ENCODE measurements around the gene CNOT4. TPM values are rescaled to one million over a fixed set of nuclear protein-coding genes. Genes with fewer than 3 reads are reported as not detected.

The CNOT4 gene
- total and polyA plus RNA-seq, 10 of the 15 experiments (the other 5 are each of a cell fraction or from before 2014, with no cell fraction given): 9.4 to 29.6 (median 16.6) TPM

- POLR2A ChIA-PET: no interaction called here
- intact Hi-C loops (cut with micrococcal nuclease; ENCODE audit: unreplicated experiment): no loop called here
- H2AFZ ChIP-seq (ENCODE audit: control insufficient read depth, low read depth, low read length): no peak overlapping the region
- no peak overlapping the region for H3K9ac ChIP-seq (ENCODE audit: control insufficient read depth, insufficient read depth, low read length)
- BruUV-seq (replicated peaks): no TSS peak
- no peaks in the 10 kb centered on the region for H3K79me2 ChIP-seq (ENCODE audit: control insufficient read depth, insufficient read depth, low read length)
- SMC1A ChIA-PET (ENCODE audit: uncharacterized antibody, unreplicated experiment): interaction anchor here (0.6 to 0.8 kb wide), 2 partner anchors 10 to 1719 kb away, joined by 3 read pairs; no protein-coding TSS in a partner anchor
- H3K27me3 ChIP-seq (replicated peaks in 1 of 2; ENCODE audit: control insufficient read depth in 2 of 2, insufficient read depth in 2 of 2, low read length in 1 of 2): no peaks in the 10 kb centered on the region
- CTCF ChIA-PET: interaction anchor here (0.6 to 2.5 kb wide), 4 partner anchors 21 to 126 kb away, joined by 3 to 9 read pairs (median 4); no protein-coding TSS in a partner anchor
- no peaks in the 10 kb centered on the region for H4K20me1 ChIP-seq (ENCODE audit: control insufficient read depth, insufficient read depth)
- DNase-seq (ENCODE audit: low read depth, low spot score) (no peak), ATAC-seq (no peak), FAIRE-seq (no peak)
- no peaks in the 10 kb centered on the region for H3K9me3 ChIP-seq (replicated peaks; ENCODE audit: control insufficient read depth, insufficient read depth, low read length)
- no peak overlapping the region for H3K4me2 ChIP-seq (ENCODE audit: control insufficient read depth, insufficient read depth)
- no peak overlapping the region for H3K27ac ChIP-seq (ENCODE audit: control insufficient read depth, insufficient read depth)
- H3K36me3 ChIP-seq (ENCODE audit: control insufficient read depth in 2 of 2, insufficient read depth in 2 of 2, low read length in 1 of 2): no peaks in the 10 kb centered on the region
- H3K4me1 ChIP-seq (ENCODE audit: control insufficient read depth, insufficient read depth, low read length): no peaks in the 10 kb centered on the region
- in situ Hi-C loops (cut with MboI): no loop called here
- H3K4me3 ChIP-seq: no peak overlapping the region
- RAD21 ChIA-PET (ENCODE audit: unreplicated experiment): interaction anchor here (0.9 kb wide), 1 partner anchor 10 kb away, joined by 4 read pairs; the partner anchor contains the start of gene CNOT4
- TF ChIP-seq NR2C2 (IDR thresholded peaks at IDR 0.05; ENCODE audit: borderline replicate concordance, control insufficient read depth, insufficient read length, low read depth): no peak
- no peak for TF ChIP-seq SIN3A (IDR thresholded peaks at IDR 0.05; ENCODE audit: low read depth, low read length)
- no peak for TF ChIP-seq EZH2 (IDR thresholded peaks at IDR 0.05; ENCODE audit: borderline replicate concordance, control insufficient read depth, low read depth, low read length)
- TF ChIP-seq FOXM1 (IDR thresholded peaks at IDR 0.05; ENCODE audit: low read depth, low read length): no peak
- no peak for TF ChIP-seq HDAC6 (IDR thresholded peaks at IDR 0.05; ENCODE audit: unreplicated experiment)
- TF ChIP-seq MEF2A (IDR thresholded peaks at IDR 0.05; ENCODE audit: insufficient read depth, low read depth, low read length): no peak
- TF ChIP-seq KLF5 (IDR thresholded peaks at IDR 0.05; ENCODE audit: partially characterized antibody): no peak
- no peak for TF ChIP-seq HDAC2 (IDR thresholded peaks at IDR 0.05)
- TF ChIP-seq ASH2L (IDR thresholded peaks at IDR 0.05; ENCODE audit: borderline replicate concordance, low read depth): no peak
- TF ChIP-seq JUND (IDR thresholded peaks at IDR 0.05; ENCODE audit: low read depth, low read length): no peak
- no peak for TF ChIP-seq REST (IDR thresholded peaks at IDR 0.05; ENCODE audit: low read depth, low read length)
- TF ChIP-seq RAD21 (IDR thresholded peaks at IDR 0.05; ENCODE audit: insufficient read depth, low read depth, low read length): no peak
- TF ChIP-seq MXI1 (IDR thresholded peaks at IDR 0.05; ENCODE audit: low read depth, low read length): no peak
- TF ChIP-seq PRDM15 (CRISPR knock-in tag; IDR thresholded peaks at IDR 0.05): no peak
Measured at GRCh38 chr7:135519233-135519688, 9.4 kb upstream of the CNOT4 start.

Data from GM12878 (cell line).